ENCODE results near the gene STMN1. TPM values are rescaled to one million over a fixed set of nuclear protein-coding genes. Genes with fewer than 3 reads are reported as not detected.

The STMN1 gene
- total RNA-seq: 10 to 100 TPM; 15.0 to 25.7 (median 16.8) TPM

DNA sequence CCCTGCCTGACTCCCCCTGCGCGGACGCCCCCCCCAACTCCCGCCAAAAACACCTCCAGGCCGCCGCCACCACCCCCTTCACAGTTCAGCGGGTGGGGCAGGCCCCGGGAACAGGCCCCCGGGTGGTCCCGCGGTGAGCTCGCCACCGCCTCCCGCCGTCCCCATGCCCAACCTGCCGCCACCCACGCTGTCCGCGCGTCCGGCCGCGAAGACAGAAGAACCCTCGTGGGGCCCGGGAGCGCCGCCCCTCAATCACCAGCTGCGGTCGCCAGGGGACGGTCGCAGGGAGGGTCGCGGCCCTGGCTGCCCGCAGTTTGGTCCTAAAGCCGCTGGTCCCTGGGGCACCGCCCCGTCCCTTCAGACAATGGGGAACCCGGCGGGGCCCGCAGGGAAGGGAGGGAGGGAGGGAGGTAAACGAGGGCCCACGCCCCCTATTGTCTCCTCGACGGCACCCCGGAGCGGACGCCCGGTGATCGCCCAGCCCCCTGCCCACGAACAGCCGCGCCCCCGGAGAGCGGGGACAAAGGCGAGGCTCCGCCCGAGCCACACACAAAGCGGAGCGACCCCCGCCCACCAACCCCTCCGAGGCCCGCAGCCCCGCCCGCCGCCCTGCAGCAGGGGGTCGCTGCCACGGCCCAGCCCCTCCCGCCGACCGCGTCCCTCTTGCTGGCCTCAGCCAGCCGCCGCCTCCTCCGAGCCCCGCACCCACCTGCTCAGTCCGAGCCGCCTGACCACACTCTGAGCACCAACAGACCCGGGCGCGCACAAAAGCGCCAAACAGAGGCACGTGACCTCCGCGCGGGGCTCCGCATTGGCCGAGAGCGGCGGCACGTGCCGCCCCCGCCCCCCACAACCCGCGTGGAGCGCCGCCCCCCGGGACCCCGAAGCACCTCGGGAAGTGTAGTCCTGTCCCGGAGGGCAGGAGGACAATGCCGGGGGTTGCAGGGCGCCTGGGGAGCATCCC, at the start of gene STMN1:
TSS of gene STMN1 (minus strand) at position 740 of the 964 bp plus-strand sequence. CDS start 1,743 bp downstream, outside the sequence.
- peaks cover 17 to 33% (median 30%) of the 10 kb centered on the region in 4 donors for H3K4me1 ChIP-seq
- no peak for TF ChIP-seq EP300 (IDR thresholded peaks at IDR 0.05)
- peak; percentile 43 for TF ChIP-seq POLR2A (IDR thresholded peaks at IDR 0.05; ENCODE audit: low read depth)
- TF ChIP-seq POLR2AphosphoS5 (IDR thresholded peaks at IDR 0.05): peak; percentile 93 to 97
- TF ChIP-seq, protein P1, sequence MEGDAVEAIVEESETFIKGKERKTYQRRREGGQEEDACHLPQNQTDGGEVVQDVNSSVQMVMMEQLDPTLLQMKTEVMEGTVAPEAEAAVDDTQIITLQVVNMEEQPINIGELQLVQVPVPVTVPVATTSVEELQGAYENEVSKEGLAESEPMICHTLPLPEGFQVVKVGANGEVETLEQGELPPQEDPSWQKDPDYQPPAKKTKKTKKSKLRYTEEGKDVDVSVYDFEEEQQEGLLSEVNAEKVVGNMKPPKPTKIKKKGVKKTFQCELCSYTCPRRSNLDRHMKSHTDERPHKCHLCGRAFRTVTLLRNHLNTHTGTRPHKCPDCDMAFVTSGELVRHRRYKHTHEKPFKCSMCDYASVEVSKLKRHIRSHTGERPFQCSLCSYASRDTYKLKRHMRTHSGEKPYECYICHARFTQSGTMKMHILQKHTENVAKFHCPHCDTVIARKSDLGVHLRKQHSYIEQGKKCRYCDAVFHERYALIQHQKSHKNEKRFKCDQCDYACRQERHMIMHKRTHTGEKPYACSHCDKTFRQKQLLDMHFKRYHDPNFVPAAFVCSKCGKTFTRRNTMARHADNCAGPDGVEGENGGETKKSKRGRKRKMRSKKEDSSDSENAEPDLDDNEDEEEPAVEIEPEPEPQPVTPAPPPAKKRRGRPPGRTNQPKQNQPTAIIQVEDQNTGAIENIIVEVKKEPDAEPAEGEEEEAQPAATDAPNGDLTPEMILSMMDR (IDR thresholded peaks at IDR 0.05): peak in 1 of 3 experiments; percentile 11
- peak; percentile 98 for DNase-seq (ENCODE audit: extremely low spot score)
- peak within 1 kb of the TSS; percentile 73 to 89 (median 79) for H3K4me3 ChIP-seq
- intact Hi-C loops (cut with DNase I): loop anchor here (2.0 kb wide), 1 partner anchor 93 kb away; the partner anchor contains the start of gene PAFAH2
- no peaks in the 10 kb centered on the region for H3K9me3 ChIP-seq
- H3K27me3 ChIP-seq: no peaks in the 10 kb centered on the region
- H3K36me3 ChIP-seq: peaks cover 0 to 17% (median 8%) of the 10 kb centered on the region in 4 donors
- peak within 1 kb of the TSS; percentile 50 to 85 (median 75) for H3K27ac ChIP-seq (replicated peaks in 1 of 4)
- WGBS: no CpG with 5 or more reads among the region's 102 CpGs

DNA sequence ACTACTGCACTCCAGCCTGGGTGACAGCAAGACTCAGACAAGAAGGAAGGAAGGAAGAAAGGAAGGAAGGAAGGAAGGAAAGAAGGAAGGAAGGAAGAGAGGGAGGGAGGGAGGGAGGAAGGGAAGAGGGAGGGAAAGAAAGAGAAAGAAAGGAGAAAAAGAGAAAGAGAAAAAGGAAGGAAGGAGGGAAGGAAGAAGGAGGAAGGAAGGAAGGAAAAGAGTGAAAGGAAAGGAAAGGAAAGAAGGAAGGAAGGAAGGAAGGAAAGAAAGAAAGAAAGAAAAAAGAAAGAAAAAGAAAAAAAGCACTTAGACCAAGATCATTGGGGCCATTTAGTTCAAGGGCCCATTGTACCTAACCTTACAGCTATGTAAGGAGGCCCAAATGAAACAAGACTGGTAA, 49.3 kb upstream of the STMN1 start:
- peaks cover 0 to 18% (median 13%) of the 10 kb centered on the region in 4 donors for H3K4me1 ChIP-seq
- intact Hi-C loops (cut with DNase I): no loop called here
- H3K4me3 ChIP-seq: no peak overlapping the region

DNA sequence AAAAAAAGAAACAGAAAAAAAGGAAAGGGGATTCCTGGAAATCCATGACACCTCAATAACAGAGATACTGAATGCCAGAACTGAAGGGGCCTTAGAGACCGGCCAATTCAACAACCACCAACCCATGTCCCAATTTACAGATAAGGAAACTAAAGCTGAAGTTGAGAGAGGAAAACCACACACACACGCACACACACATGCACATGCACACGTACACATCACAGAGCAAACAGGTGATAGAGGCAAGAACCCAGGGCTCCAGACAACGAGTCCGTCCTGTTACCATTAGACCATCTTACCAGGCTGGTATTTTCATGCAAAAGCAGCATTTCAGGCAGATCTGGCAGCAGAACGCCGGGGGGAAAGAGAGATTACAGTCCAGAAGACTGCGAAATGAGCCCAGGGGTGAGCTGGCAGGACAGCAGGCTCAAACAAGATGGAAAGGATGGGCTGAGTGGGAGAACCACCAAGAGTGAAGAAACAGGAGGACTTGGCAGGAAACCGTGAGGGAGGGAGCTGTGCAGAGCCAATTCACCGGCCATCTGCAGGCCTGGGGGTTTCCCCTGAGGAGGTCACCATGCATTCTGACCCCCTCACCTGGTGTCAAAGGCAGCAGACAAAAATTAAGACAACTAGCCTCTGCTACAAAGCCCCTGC, 48.2 kb upstream of the STMN1 start:
- Histone ChIP-seq H3K36me3 (peaks cover 3 to 19% (median 15%) of the 10 kb centered on the region in 4 donors), H3K4me1 (peaks cover 0 to 18% (median 13%) of the 10 kb centered on the region in 4 donors), H3K27me3 (no peaks in the 10 kb centered on the region), H3K4me3 (no peak overlapping the region), H3K27ac (replicated peaks in 1 of 4) (no peak overlapping the region), H3K9me3 (no peaks in the 10 kb centered on the region)
- intact Hi-C loops (cut with DNase I): no loop called here
- no peak for DNase-seq (ENCODE audit: extremely low spot score)
- 85% methylated on average over 10 of the region's 10 CpGs for WGBS
- TF ChIP-seq POLR2AphosphoS5 (IDR thresholded peaks at IDR 0.05) (no peak), POLR2A (IDR thresholded peaks at IDR 0.05; ENCODE audit: low read depth) (no peak), EP300 (IDR thresholded peaks at IDR 0.05) (no peak)
- TF ChIP-seq, protein P1 (IDR thresholded peaks at IDR 0.05): no peak

More for the DNA sequence above, 49.3 kb upstream of the STMN1 start:
- H3K9me3 ChIP-seq: no peaks in the 10 kb centered on the region
- H3K27me3 ChIP-seq: no peaks in the 10 kb centered on the region
- H3K27ac ChIP-seq (replicated peaks in 1 of 4): no peak overlapping the region
- no peak for TF ChIP-seq POLR2AphosphoS5 (IDR thresholded peaks at IDR 0.05)
- TF ChIP-seq EP300 (IDR thresholded peaks at IDR 0.05): no peak
- no peak for TF ChIP-seq POLR2A (IDR thresholded peaks at IDR 0.05; ENCODE audit: low read depth)
- TF ChIP-seq, protein P1 (IDR thresholded peaks at IDR 0.05): no peak
- peaks cover 3 to 30% (median 24%) of the 10 kb centered on the region in 4 donors for H3K36me3 ChIP-seq
- no peak for DNase-seq (ENCODE audit: extremely low spot score)

DNA sequence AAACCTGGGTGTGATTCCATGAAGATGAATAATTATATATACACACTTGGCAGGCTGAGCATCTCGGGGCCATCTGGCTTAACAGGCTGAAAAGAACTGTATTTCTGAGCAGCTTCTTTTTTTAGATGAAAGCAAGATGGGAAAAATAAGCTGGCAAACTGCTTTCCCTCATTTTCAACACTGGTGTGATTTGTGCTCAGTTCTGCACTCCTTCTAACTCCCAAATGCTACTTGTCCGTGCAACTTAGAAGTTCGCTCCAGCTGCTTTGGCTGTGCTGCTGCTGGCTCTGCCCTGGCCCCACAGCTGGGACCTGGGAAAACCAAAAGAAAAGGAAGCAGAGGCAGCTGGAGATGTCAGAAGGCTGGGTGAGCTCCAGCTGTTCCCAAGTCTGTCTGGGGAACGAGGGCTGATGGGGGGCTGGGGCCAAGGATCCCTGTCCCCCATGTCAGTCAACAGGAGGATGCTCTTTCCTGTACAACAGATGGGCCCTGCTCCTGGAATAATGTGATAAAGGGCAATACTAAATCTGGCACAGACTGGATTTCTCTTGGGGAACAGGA, 46.7 kb upstream of the STMN1 start:
- no peak for DNase-seq (ENCODE audit: extremely low spot score)
- H3K4me1 ChIP-seq: peaks cover 0 to 18% (median 13%) of the 10 kb centered on the region in 4 donors
- TF ChIP-seq POLR2AphosphoS5 (IDR thresholded peaks at IDR 0.05): peak in 1 of 2 donors; percentile 24
- TF ChIP-seq, protein P1 (IDR thresholded peaks at IDR 0.05): no peak
- WGBS: 30% methylated on average over 4 of the region's 4 CpGs
- no peak overlapping the region for H3K4me3 ChIP-seq
- no peaks in the 10 kb centered on the region for H3K27me3 ChIP-seq
- intact Hi-C loops (cut with DNase I): no loop called here
- peaks cover 0 to 4% (median under 1%) of the 10 kb centered on the region in 4 donors for H3K36me3 ChIP-seq
- no peak overlapping the region for H3K27ac ChIP-seq (replicated peaks in 1 of 4)
- no peaks in the 10 kb centered on the region for H3K9me3 ChIP-seq

Measured in esophagus muscularis mucosa (tissue), 4 donors.